ENCODE measurements around the gene PTGIR.

Gene PTGIR

GRCh38 chr19:46624958-46625661, at the start of gene PTGIR:
PTGIR (minus strand) TSS chr19:46625089; CDS start chr19:46624225, 864 bp downstream.
- peak; percentile 78 for DNase-seq

- DNase-seq = no peak
Measured at GRCh38 chr19:46670813-46671212, 45.9 kb upstream of the PTGIR start.

- no peak for DNase-seq
Measured at GRCh38 chr19:46668662-46669061, 43.8 kb upstream of the PTGIR start.

- DNase-seq = no peak
Measured at GRCh38 chr19:46665072-46665471, 40.2 kb upstream of the PTGIR start.

- peak; percentile 88 for DNase-seq
Measured at GRCh38 chr19:46661735-46662592, 37.1 kb upstream of the PTGIR start.

- DNase-seq = peak; percentile 100
Measured at GRCh38 chr19:46661020-46661731, 36.3 kb upstream of the PTGIR start, which contains the start of gene DACT3. DACT3 (minus strand) TSS chr19:46661182; CDS start chr19:46661064, 118 bp downstream.

- DNase-seq = no peak
Measured at GRCh38 chr19:46660551-46661019, 35.7 kb upstream of the PTGIR start.

GRCh38 chr19:46660008-46660517, 35.2 kb upstream of the PTGIR start:
- DNase-seq = peak; percentile 67

- DNase-seq = peak; percentile 65
Measured at GRCh38 chr19:46659151-46660007, 34.5 kb upstream of the PTGIR start.

GRCh38 chr19:46656541-46656940, 31.7 kb upstream of the PTGIR start:
- DNase-seq = no peak

- no peak for DNase-seq
Measured at GRCh38 chr19:46654621-46655152, 29.8 kb upstream of the PTGIR start.

GRCh38 chr19:46650445-46650844, 25.6 kb upstream of the PTGIR start:
- DNase-seq = no peak

GRCh38 chr19:46648961-46649960, 24.4 kb upstream of the PTGIR start:
- DNase-seq = no peak

GRCh38 chr19:46648060-46648960, 23.4 kb upstream of the PTGIR start:
- DNase-seq = no peak

GRCh38 chr19:46646402-46646801, 21.5 kb upstream of the PTGIR start:
- no peak for DNase-seq

- no peak for DNase-seq
Measured at GRCh38 chr19:46644720-46645119, 19.8 kb upstream of the PTGIR start.

- no peak for DNase-seq
Measured at GRCh38 chr19:46640656-46641055, 15.8 kb upstream of the PTGIR start.

GRCh38 chr19:46639358-46640182, 14.7 kb upstream of the PTGIR start:
- peak; percentile 92 for DNase-seq

Data from right forelimb (tissue), 1 donor.